OCI-LY1 (cell line): ENCODE measurements around the gene CORO1C.

Source experiments
- EZH2 ChIP-seq: fragments of 200-600 bp; sonication (generic), shearing (Covaris generic); IDR thresholded peaks from 2 replicates; pipeline ENCODE4 v1.8.0; 2017; ENCODE audit warnings: borderline replicate concordance, mixed run types, mild to moderate bottlenecking, antibody characterized with exemption, low read length, moderate library complexity, mixed read lengths
- TF ChIP-seq, protein P1 (sequence below): fragments of 200-600 bp; sonication (generic), shearing (Covaris generic); IDR thresholded peaks from 2 replicates; pipeline ENCODE4 v1.5.1; 2017; ENCODE audit warnings: mild to moderate bottlenecking, antibody characterized with exemption, low read length, moderate library complexity, mixed read lengths

- no peak for TF ChIP-seq EZH2
- TF ChIP-seq, protein P1, sequence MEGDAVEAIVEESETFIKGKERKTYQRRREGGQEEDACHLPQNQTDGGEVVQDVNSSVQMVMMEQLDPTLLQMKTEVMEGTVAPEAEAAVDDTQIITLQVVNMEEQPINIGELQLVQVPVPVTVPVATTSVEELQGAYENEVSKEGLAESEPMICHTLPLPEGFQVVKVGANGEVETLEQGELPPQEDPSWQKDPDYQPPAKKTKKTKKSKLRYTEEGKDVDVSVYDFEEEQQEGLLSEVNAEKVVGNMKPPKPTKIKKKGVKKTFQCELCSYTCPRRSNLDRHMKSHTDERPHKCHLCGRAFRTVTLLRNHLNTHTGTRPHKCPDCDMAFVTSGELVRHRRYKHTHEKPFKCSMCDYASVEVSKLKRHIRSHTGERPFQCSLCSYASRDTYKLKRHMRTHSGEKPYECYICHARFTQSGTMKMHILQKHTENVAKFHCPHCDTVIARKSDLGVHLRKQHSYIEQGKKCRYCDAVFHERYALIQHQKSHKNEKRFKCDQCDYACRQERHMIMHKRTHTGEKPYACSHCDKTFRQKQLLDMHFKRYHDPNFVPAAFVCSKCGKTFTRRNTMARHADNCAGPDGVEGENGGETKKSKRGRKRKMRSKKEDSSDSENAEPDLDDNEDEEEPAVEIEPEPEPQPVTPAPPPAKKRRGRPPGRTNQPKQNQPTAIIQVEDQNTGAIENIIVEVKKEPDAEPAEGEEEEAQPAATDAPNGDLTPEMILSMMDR: no peak
Measured at GRCh38 chr12:108772247-108772646, 40.9 kb upstream of the CORO1C start.
